Activated naive CD4-positive, alpha-beta T cell treated with anti-CD3 and anti-CD28 coated beads, Interleukin-2, amount 10 ng/mL, durations not matched to agents 7 days and 5 days (primary cell): ENCODE measurements around the gene FGFR1OP2.
"Not testable (repeated sequence)": the region's sequence is repeated elsewhere in the genome, so short reads cannot be mapped to it uniquely, and the experiment has no call there.

ENCODE experiments used
- CTCF ChIA-PET: fragments of 350-600 bp; sonication (Branson Sonifier 250); formaldehyde crosslinking; loops from one replicate; lab custom pipeline; 2021; ENCODE audit warnings: antibody characterized with exemption; lab: Charles Lee
- DNase-seq: peaks from one replicate; pipeline ENCODE4 v3.0.0-alpha.2; 2020
- H3K27ac Mint-ChIP-seq: one replicate; pipeline ENCODE4 v1.8.0; 2021; ENCODE audit warnings: mild to moderate bottlenecking, moderate library complexity, mixed read lengths
- H3K27me3 Mint-ChIP-seq: one replicate; pipeline ENCODE4 v1.8.0; 2021; ENCODE audit warnings: mild to moderate bottlenecking, mixed read lengths
- H3K36me3 Mint-ChIP-seq: one replicate; pipeline ENCODE4 v1.8.0; 2021; ENCODE audit warnings: mixed read lengths
- H3K4me1 Mint-ChIP-seq: one replicate; pipeline ENCODE4 v1.8.0; 2021; ENCODE audit warnings: mixed read lengths
- H3K4me3 Mint-ChIP-seq: one replicate; pipeline ENCODE4 v1.8.0; 2021; ENCODE audit warnings: mild to moderate bottlenecking, moderate library complexity, mixed read lengths
- H3K9me3 Mint-ChIP-seq: one replicate; pipeline ENCODE4 v1.8.0; 2021; ENCODE audit warnings: mixed read lengths

The FGFR1OP2 gene

GRCh38 chr12:26935636-26936378 lies 2.5 kb upstream of the FGFR1OP2 start:
- peaks cover 51% of the 10 kb centered on the region for H3K4me1 Mint-ChIP-seq
- DNase-seq: no peak
- H3K4me3 Mint-ChIP-seq: peak overlapping the region; percentile 89
- H3K27ac Mint-ChIP-seq: peak overlapping the region; percentile 99
- H3K36me3 Mint-ChIP-seq: peaks cover 43% of the 10 kb centered on the region
- H3K27me3 Mint-ChIP-seq: no peaks in the 10 kb centered on the region
- CTCF ChIA-PET: interaction anchor here (0.7 kb wide), 1 partner anchor 249 kb away, joined by 3 read pairs; no protein-coding TSS in a partner anchor
- no peaks in the 10 kb centered on the region for H3K9me3 Mint-ChIP-seq

GRCh38 chr12:26936559-26937442 lies 1.5 kb upstream of the FGFR1OP2 start:
- H3K27ac Mint-ChIP-seq: peak overlapping the region; percentile 99
- H3K9me3 Mint-ChIP-seq: no peaks in the 10 kb centered on the region
- no peaks in the 10 kb centered on the region for H3K27me3 Mint-ChIP-seq
- peak overlapping the region; percentile 89 for H3K4me3 Mint-ChIP-seq
- peaks cover 42% of the 10 kb centered on the region for H3K36me3 Mint-ChIP-seq
- peaks cover 53% of the 10 kb centered on the region for H3K4me1 Mint-ChIP-seq
- DNase-seq: peak; percentile 30
- CTCF ChIA-PET: interaction anchor here (0.8 to 1.2 kb wide), 2 partner anchors 52 to 79 kb away, joined by 3 read pairs; no protein-coding TSS in a partner anchor

DNA sequence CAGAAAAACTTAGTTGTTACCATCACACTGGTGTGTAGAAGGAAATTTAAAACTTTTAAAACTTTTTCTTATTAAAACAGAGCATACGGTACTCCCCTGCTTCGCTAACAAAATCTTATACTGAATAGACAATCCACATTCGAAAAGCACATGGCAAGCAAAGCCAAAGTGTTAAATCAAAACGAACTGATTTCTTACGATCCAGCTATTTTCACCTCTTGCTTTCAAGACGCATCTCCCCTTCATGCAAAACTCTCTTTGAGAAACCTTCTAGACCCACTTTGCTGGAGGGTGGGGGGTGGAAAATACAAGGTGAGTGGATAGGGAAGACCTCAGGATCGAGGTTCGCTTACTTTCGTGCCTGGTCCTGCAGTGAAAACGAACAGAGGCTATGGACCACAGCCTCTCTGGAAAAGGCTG lies 817 bp upstream of the FGFR1OP2 start:
- H3K36me3 Mint-ChIP-seq: peaks cover 37% of the 10 kb centered on the region
- H3K9me3 Mint-ChIP-seq: no peaks in the 10 kb centered on the region
- CTCF ChIA-PET: interaction anchor here (0.8 to 1.2 kb wide), 2 partner anchors 52 to 78 kb away, joined by 3 read pairs; no protein-coding TSS in a partner anchor
- peak overlapping the region; percentile 99 for H3K27ac Mint-ChIP-seq
- no peaks in the 10 kb centered on the region for H3K27me3 Mint-ChIP-seq
- peak overlapping the region; percentile 89 for H3K4me3 Mint-ChIP-seq
- no peak for DNase-seq
- peaks cover 53% of the 10 kb centered on the region for H3K4me1 Mint-ChIP-seq

DNA sequence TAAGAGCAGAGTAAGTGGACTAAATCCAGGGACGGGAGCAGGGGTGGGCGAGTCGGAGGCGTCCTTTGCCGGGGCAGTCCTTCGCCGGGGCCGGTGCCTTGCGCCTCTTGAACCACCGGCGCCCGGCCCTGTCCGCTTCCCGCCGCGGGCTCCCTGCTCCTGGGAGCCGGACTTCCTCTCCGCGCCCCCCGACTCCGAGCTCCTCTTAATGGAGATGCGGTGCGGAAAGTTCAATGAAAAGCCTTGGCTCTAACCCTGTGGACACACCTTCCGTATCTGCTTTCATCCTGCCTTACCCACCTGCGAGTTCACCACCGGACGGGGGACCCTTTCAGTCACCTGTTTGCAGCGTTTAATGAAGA lies 412 bp downstream of the FGFR1OP2 start:
- Mint-ChIP-seq H3K27me3 (no peaks in the 10 kb centered on the region), H3K9me3 (no peaks in the 10 kb centered on the region), H3K4me1 (peaks cover 54% of the 10 kb centered on the region), H3K27ac (peak overlapping the region; percentile 99), H3K36me3 (peaks cover 34% of the 10 kb centered on the region), H3K4me3 (peak overlapping the region; percentile 89)
- CTCF ChIA-PET: interaction anchor here (0.6 kb wide), 1 partner anchor 109 kb away, joined by 3 read pairs; no protein-coding TSS in a partner anchor
- DNase-seq: peak; percentile 39

- H3K4me3 Mint-ChIP-seq: peak overlapping the region; percentile 89
- no peaks in the 10 kb centered on the region for H3K27me3 Mint-ChIP-seq
- peaks cover 55% of the 10 kb centered on the region for H3K4me1 Mint-ChIP-seq
- peaks cover 35% of the 10 kb centered on the region for H3K36me3 Mint-ChIP-seq
- CTCF ChIA-PET: no interaction called here
- H3K27ac Mint-ChIP-seq: peak overlapping the region; percentile 99
- H3K9me3 Mint-ChIP-seq: no peaks in the 10 kb centered on the region
- no peak for DNase-seq
These were observed 1.0 kb downstream of the FGFR1OP2 start for GRCh38 chr12:26939192-26939832.

DNA sequence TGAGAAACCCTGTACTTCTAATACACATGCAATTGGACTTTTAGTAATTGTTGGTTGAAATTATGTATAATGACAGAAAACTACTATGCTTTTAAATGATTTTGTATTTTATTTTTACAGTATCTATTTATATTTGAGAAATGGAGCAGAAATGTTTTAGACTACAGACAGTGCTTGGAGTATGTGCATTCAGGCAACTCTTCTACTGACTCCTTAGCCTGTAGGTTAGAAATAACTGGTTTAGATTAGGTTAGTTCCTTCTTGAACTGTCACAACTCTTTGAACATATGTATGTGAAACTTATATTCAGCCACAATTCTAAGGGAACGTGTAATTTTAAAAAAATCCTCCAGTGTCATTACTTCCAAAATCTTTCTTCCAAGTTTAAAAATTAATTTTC lies 1.7 kb downstream of the FGFR1OP2 start:
- Mint-ChIP-seq H3K27me3 (no peaks in the 10 kb centered on the region), H3K4me1 (peaks cover 52% of the 10 kb centered on the region), H3K27ac (peak overlapping the region; percentile 99), H3K4me3 (peak overlapping the region; percentile 89), H3K36me3 (peaks cover 33% of the 10 kb centered on the region), H3K9me3 (no peaks in the 10 kb centered on the region)
- CTCF ChIA-PET: no interaction called here
- DNase-seq: no peak

- no peaks in the 10 kb centered on the region for H3K9me3 Mint-ChIP-seq
- H3K27ac Mint-ChIP-seq: peak overlapping the region; percentile 99
- CTCF ChIA-PET: interaction anchor here (1.3 kb wide), 2 partner anchors 11 to 35 kb away, joined by 3 to 5 read pairs; no protein-coding TSS in a partner anchor
- no peaks in the 10 kb centered on the region for H3K27me3 Mint-ChIP-seq
- DNase-seq: peak; percentile 27
- H3K4me1 Mint-ChIP-seq: peaks cover 47% of the 10 kb centered on the region
- H3K4me3 Mint-ChIP-seq: peak overlapping the region; percentile 89
- H3K36me3 Mint-ChIP-seq: peaks cover 34% of the 10 kb centered on the region
These were observed 2.4 kb downstream of the FGFR1OP2 start for GRCh38 chr12:26940516-26941214.

DNA sequence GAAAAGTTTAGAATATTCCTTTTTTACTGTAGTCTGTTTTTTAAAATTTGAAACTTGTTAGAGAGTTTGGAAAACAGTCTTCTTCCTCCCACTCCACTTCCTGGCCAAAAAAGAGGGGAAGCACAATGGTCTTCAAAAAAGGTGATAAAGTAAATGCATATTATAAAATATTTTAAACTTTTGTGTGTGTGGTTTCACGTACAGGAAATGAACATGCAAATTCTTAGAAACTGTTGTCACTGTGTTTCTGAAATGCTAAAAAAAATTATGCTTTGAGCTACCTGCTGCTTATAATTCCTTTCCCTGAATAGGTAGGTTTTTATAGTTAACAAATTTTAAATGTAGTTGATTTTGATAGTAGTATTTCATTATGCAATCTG lies 2.9 kb downstream of the FGFR1OP2 start:
- H3K27ac Mint-ChIP-seq: peak overlapping the region; percentile 99
- peak overlapping the region; percentile 89 for H3K4me3 Mint-ChIP-seq
- H3K27me3 Mint-ChIP-seq: no peaks in the 10 kb centered on the region
- peaks cover 47% of the 10 kb centered on the region for H3K4me1 Mint-ChIP-seq
- peaks cover 38% of the 10 kb centered on the region for H3K36me3 Mint-ChIP-seq
- H3K9me3 Mint-ChIP-seq: peaks cover 4% of the 10 kb centered on the region
- CTCF ChIA-PET: interaction anchor here (1.3 kb wide), 2 partner anchors 11 to 35 kb away, joined by 3 to 5 read pairs; no protein-coding TSS in a partner anchor
- no peak for DNase-seq

- CTCF ChIA-PET: no interaction called here
- Mint-ChIP-seq H3K27ac (no peak overlapping the region), H3K9me3 (peaks cover 14% of the 10 kb centered on the region), H3K27me3 (no peaks in the 10 kb centered on the region), H3K36me3 (peaks cover 64% of the 10 kb centered on the region), H3K4me3 (no peak overlapping the region), H3K4me1 (peaks cover 50% of the 10 kb centered on the region)
- no peak for DNase-seq
These were observed 10.0 kb downstream of the FGFR1OP2 start for GRCh38 chr12:26948309-26948708.

DNA sequence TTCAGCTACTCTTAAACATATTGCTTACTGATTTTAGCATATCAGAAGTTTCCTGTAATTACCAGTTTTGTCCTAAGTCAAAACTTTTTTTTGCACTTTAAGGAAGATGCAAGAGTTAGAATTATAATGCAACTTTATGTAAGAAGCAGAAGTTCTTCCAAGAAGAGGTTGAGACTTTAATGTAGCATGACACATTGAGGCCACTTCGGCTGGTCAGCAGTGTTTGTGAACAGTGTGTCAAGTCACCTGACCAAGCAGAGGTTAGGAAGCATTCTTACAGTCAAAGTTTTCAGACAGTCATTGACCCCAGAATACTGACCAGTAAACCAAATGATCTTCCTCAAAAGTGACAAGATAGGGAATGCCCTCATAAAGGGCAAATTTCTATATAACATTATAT lies 15.2 kb downstream of the FGFR1OP2 start:
- peaks cover 2% of the 10 kb centered on the region for H3K9me3 Mint-ChIP-seq
- CTCF ChIA-PET: no interaction called here

DNA sequence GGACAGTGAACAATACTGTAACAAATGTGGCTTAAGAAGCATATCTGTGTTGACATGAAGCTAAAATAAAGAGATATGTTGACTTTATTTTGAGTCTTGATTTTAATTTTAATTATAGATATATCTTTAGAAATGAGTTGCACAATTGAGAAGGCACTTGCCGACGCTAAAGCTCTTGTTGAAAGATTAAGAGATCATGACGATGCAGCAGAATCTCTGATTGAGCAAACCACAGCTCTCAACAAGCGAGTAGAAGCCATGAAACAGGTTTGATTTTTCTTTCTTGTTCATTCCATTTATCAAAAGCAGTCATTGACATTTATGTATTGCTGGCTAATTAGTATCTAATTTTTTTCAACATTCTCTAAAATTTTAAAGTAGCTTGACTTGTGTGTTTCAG lies 15.8 kb downstream of the FGFR1OP2 start:
- peaks cover 33% of the 10 kb centered on the region for H3K4me1 Mint-ChIP-seq
- no peaks in the 10 kb centered on the region for H3K9me3 Mint-ChIP-seq
- peaks cover 44% of the 10 kb centered on the region for H3K36me3 Mint-ChIP-seq
- H3K4me3 Mint-ChIP-seq: no peak overlapping the region
- CTCF ChIA-PET: no interaction called here
- DNase-seq: no peak
- no peak overlapping the region for H3K27ac Mint-ChIP-seq
- H3K27me3 Mint-ChIP-seq: no peaks in the 10 kb centered on the region

More for the DNA sequence above, 15.2 kb downstream of the FGFR1OP2 start:
- no peak overlapping the region for H3K4me3 Mint-ChIP-seq
- H3K27me3 Mint-ChIP-seq: no peaks in the 10 kb centered on the region
- peaks cover 48% of the 10 kb centered on the region for H3K36me3 Mint-ChIP-seq
- H3K27ac Mint-ChIP-seq: no peak overlapping the region
- DNase-seq: no peak
- H3K4me1 Mint-ChIP-seq: peaks cover 33% of the 10 kb centered on the region

- not testable (repeated sequence) for H3K4me1 Mint-ChIP-seq, H3K9me3 Mint-ChIP-seq, H3K4me3 Mint-ChIP-seq, DNase-seq, H3K27ac Mint-ChIP-seq, H3K27me3 Mint-ChIP-seq
- H3K36me3 Mint-ChIP-seq: peaks cover 57% of the 10 kb centered on the region
- CTCF ChIA-PET: interaction anchor here (0.6 kb wide), 1 partner anchor 107 kb away, joined by 3 read pairs; no protein-coding TSS in a partner anchor
These were observed 23.1 kb downstream of the FGFR1OP2 start for GRCh38 chr12:26961391-26961790.

GRCh38 chr12:26961803-26962202 lies 23.5 kb downstream of the FGFR1OP2 start:
- Mint-ChIP-seq H3K9me3 (no peaks in the 10 kb centered on the region), H3K4me1 (peaks cover 2% of the 10 kb centered on the region), H3K27me3 (no peaks in the 10 kb centered on the region), H3K36me3 (peaks cover 55% of the 10 kb centered on the region), H3K27ac (no peak overlapping the region), H3K4me3 (no peak overlapping the region)
- no peak for DNase-seq
- CTCF ChIA-PET: no interaction called here
